HG03457 (cell line): ENCODE results near the gene EIF1AX.
"Not testable (repeated sequence)": the region's sequence is repeated elsewhere in the genome, so short reads cannot be mapped to it uniquely, and the experiment has no call there.

Source experiments
- ATAC-seq: cut with Tn5 transposase; IDR thresholded peaks from one replicate; pipeline ENCODE4 v1.9.1; 2021; ENCODE audit warnings: moderate number of reproducible peaks; ENCODE audit not compliant: unreplicated experiment

EIF1AX gene

DNA sequence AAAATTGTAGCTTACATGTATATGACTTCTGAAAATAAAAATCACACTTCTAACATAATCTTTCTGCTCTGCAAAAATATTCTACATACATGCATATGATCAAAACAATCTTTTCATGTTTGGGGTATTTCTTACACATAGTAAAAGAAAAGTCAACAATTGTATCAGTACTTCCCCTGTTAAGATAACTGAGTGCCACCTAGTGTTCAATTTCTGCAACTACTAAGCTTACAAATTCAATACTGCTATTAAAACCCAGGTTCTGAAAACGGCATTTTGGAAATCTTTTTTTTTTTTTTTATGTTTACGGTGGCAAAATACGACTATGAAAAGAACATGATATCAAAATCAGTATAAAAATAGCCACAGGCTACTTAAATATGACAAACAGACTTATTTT is 14.2 kb downstream of the EIF1AX start:
- not testable (repeated sequence) for ATAC-seq

GRCh38 chrX:20126833-20127232 is 14.8 kb downstream of the EIF1AX start:
- ATAC-seq: not testable (repeated sequence)

DNA sequence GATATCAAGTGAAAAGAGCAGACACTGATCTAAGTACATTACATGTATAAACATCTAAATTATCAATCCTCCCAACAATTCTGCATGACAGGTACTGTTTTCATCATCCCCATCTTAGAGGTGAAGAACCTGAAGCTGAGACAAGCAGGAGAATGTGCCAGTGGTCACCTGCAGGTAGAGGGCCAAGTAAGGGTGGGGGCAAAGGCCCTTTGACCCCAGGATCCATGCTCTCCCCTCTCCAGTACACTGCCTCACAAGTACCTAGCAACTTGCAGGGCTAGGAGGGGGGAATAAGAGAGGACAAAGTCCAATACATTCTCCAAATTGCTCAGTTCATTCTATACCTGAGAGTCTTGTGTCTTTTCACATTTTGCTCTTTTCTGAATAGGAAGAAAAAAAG is 16.7 kb downstream of the EIF1AX start:
- no peak for ATAC-seq

DNA sequence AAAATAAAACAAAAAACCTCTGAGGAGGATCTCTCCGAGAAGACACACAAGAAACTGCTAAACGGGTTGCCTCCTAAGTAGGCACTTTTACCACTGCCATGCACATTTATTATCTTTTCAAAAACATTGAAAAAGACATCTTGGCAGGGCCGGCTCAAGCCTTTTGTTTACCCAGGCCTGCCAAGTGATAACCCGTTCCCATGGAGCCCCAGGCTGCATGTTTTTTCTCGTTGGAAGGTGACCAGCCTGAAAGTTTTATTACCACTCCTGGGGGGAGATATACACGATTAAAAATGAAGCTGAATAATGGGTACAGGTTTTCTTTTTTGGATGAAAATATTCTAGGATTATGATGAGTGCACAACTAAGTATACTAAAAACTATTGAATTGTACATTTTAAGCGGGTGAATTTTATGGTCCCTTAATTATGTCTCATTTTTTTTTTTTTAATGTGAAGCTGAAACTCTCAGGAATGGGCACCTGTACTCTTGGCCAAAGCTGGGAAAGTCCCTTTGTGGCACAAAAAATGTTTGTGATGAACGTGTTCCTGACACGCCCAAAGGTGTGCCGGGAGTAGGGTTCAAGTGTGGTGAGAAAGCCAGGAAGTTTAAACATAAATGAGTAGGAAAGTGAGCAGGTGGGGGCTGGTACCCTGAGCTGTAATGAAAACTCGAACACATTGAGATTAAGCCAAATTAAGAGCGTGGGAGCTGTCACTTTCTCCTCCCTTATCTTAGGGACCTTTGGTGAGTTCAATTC is 23.4 kb downstream of the EIF1AX start:
- ATAC-seq: no peak

DNA sequence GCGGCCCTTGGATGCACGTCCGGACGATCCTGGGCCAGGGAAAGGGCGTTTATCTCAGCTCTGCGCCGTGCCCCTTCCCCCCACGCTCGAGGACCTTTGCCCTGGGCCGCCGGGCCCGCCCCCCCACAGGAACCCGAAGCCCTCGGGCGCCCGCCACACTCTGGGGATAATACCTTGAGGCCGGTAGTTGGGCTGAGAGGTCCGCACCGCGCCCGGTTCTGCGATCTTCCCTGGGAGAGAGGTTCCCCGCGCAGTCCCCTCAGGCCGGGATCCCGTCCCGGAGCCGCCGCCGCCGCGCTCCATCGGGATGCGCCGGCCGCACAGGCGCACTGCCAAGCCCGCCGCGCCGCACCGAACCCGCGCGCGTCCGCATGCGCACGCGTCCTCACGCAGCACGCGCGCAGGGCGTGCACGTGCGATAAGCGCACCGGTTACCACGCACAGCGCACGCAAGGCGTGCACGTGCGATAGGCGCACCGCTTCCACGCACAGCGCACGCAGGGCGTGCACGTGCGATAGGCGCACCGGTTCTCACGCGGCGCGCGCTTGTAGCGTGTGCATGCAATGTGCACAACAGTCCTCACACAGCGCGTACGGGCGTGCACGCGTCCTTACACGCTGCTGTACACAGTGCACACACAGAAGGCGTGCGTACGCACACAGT is 24.9 kb downstream of the EIF1AX start, which contains the start of gene MAP7D2:
MAP7D2 (minus strand) TSS at position 331 of the 664 bp plus-strand sequence; CDS start at position 303, 28 bp downstream.
- ATAC-seq: no peak

GRCh38 chrX:20116087-20116576 is 25.5 kb downstream of the EIF1AX start:
- ATAC-seq: no peak

- no peak for ATAC-seq
Measured at GRCh38 chrX:20112022-20112774, 29.4 kb downstream of the EIF1AX start.

DNA sequence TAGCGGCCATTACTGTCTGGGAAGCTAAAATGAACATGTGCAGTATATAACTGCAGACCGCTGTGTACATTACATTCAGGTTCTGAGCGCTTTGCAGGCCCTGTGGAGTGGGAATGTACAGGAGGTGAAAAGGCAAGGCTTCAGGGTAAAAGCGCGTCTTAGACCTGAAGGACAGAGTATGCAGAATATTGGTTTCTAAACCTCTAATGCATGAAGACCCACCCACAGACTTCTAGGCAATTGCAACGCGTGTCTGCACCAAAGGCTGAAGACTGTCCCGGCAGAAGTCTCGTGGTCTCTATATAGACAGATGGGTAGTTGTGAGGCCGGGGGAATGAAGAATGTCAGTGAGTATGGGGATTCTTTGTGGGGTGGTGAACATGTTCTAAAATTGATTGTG is 30.4 kb downstream of the EIF1AX start:
- ATAC-seq: no peak

GRCh38 chrX:20101934-20102581 is 39.6 kb downstream of the EIF1AX start:
- no peak for ATAC-seq

DNA sequence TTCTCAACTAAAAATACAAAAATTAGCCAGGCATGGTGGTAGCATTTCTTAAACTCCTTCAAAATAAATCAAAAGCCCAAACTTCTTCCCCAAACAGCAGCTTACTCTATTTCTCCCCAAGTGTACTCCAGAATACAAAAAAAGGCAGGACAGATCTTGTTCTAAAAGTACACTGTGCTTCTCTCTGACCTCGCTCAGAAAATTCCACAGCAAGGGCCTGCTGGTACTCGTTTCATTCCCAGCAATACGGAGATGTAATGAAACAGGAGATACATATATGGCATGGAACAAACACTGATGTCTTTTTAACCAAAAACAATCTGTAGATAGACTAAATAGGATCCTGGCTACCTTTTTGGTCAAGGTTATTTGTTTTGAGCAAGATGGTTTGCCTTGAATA is 50.1 kb downstream of the EIF1AX start:
- ATAC-seq: no peak

DNA sequence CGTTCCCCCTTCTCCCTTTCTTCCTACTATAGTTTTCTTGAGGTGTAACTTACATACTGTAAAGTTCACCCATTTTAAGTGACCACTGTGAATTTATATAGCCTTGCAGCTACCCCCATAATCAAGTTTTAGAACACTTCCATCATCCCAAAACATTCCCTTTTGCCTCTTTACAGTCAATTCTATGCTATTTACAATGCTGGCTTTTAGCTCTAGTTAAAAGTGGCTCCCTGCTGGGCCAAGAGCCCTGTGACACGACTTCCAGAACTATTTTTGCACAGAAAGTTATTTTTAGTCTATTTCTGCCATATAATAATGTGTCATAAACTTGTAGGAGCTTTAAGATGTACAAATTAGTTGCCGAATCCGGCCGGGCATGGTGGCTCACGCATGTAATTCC is 51.8 kb downstream of the EIF1AX start:
- no peak for ATAC-seq

DNA sequence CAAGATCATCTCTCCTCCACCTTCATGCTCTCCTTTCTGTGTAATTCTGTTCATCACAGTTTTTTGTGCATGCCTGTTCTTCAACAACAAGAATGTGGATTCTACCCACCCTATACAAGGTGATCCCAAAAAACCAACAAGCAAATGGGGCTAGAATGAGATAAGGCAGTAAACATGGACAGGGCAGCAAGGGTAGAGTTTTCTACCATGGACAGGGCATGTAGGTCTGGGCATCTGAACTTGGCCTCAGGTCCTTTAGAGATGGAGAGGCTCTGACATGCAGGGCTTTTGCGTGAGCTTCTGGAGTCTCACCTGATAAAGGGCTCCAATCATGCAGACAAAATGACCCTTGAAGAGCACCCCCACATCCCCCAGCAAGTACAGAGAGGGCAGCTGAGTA is 61.4 kb downstream of the EIF1AX start:
- no peak for ATAC-seq
